ENCODE measurements around the gene TCF15. TPM values are rescaled to one million over a fixed set of nuclear protein-coding genes. Genes with fewer than 3 reads are reported as not detected.

Gene TCF15
- total and polyA plus RNA-seq, 2 experiments from 2014 or later = not detected

GRCh38 chr20:595330-596308 lies 14.5 kb downstream of the TCF15 start:
- H3K4me2 ChIP-seq = no peak overlapping the region
- H3K27ac ChIP-seq = no peak overlapping the region
- no peak for DNase-seq (ENCODE audit: low spot score)
- TF ChIP-seq EZH2 (IDR thresholded peaks at IDR 0.05; ENCODE audit: borderline replicate concordance) = no peak
- TF ChIP-seq EZH2phosphoT487 (IDR thresholded peaks at IDR 0.05; ENCODE audit: low read depth, severe bottlenecking, unreplicated experiment) = no peak
- no peak for TF ChIP-seq CTCF (IDR thresholded peaks at IDR 0.05; ENCODE audit: poor library complexity)
- 83% methylated on average over 20 of the region's 24 CpGs for WGBS (ENCODE audit: low lambda C conversion rate, missing lambda C conversion rate)
- no peak overlapping the region for H3K4me3 ChIP-seq
- no peaks in the 10 kb centered on the region for H4K20me1 ChIP-seq (ENCODE audit: insufficient read depth, poor library complexity, severe bottlenecking)
- no peaks in the 10 kb centered on the region for H3K9me3 ChIP-seq (ENCODE audit: low read depth)
- H2AFZ ChIP-seq = no peak overlapping the region
- no peaks in the 10 kb centered on the region for H3K36me3 ChIP-seq (replicated peaks; ENCODE audit: insufficient read depth, low read depth)
- no peaks in the 10 kb centered on the region for H3K4me1 ChIP-seq (ENCODE audit: insufficient read depth)
- no peaks in the 10 kb centered on the region for H3K79me2 ChIP-seq
- H3K9me2 ChIP-seq (replicated peaks; ENCODE audit: insufficient read depth) = no peaks in the 10 kb centered on the region
- H3K27me3 ChIP-seq = no peaks in the 10 kb centered on the region

GRCh38 chr20:592506-592905 lies 17.6 kb downstream of the TCF15 start:
- 93% methylated on average over 7 of the region's 7 CpGs for WGBS (ENCODE audit: low lambda C conversion rate, missing lambda C conversion rate)
- no peak for DNase-seq (ENCODE audit: low spot score)

GRCh38 chr20:591941-592340 lies 18.2 kb downstream of the TCF15 start:
- no peak overlapping the region for H2AFZ ChIP-seq

More at GRCh38 chr20:592506-592905, 17.6 kb downstream of the TCF15 start:
- no peak overlapping the region for H2AFZ ChIP-seq
- no peaks in the 10 kb centered on the region for H3K79me2 ChIP-seq
- H3K4me1 ChIP-seq (ENCODE audit: insufficient read depth) = no peaks in the 10 kb centered on the region
- H3K9me2 ChIP-seq (replicated peaks; ENCODE audit: insufficient read depth) = no peaks in the 10 kb centered on the region
- no peaks in the 10 kb centered on the region for H3K36me3 ChIP-seq (replicated peaks; ENCODE audit: insufficient read depth, low read depth)
- H3K4me2 ChIP-seq = no peak overlapping the region
- H3K9me3 ChIP-seq (ENCODE audit: low read depth) = no peaks in the 10 kb centered on the region
- no peaks in the 10 kb centered on the region for H3K27me3 ChIP-seq
- H3K27ac ChIP-seq = no peak overlapping the region
- TF ChIP-seq EZH2 (IDR thresholded peaks at IDR 0.05; ENCODE audit: borderline replicate concordance) (no peak), CTCF (IDR thresholded peaks at IDR 0.05; ENCODE audit: poor library complexity) (no peak), EZH2phosphoT487 (IDR thresholded peaks at IDR 0.05; ENCODE audit: low read depth, severe bottlenecking, unreplicated experiment) (no peak)
- no peaks in the 10 kb centered on the region for H4K20me1 ChIP-seq (ENCODE audit: insufficient read depth, poor library complexity, severe bottlenecking)
- H3K4me3 ChIP-seq = no peak overlapping the region

More at GRCh38 chr20:591941-592340, 18.2 kb downstream of the TCF15 start:
- Histone ChIP-seq H3K4me1 (ENCODE audit: insufficient read depth) (no peaks in the 10 kb centered on the region), H3K36me3 (replicated peaks; ENCODE audit: insufficient read depth, low read depth) (no peaks in the 10 kb centered on the region), H3K79me2 (no peaks in the 10 kb centered on the region), H3K9me3 (ENCODE audit: low read depth) (no peaks in the 10 kb centered on the region), H4K20me1 (ENCODE audit: insufficient read depth, poor library complexity, severe bottlenecking) (no peaks in the 10 kb centered on the region), H3K4me2 (no peak overlapping the region), H3K9me2 (replicated peaks; ENCODE audit: insufficient read depth) (no peaks in the 10 kb centered on the region), H3K27me3 (no peaks in the 10 kb centered on the region), H3K27ac (no peak overlapping the region), H3K4me3 (no peak overlapping the region)
- 85% methylated on average over 5 of the region's 5 CpGs for WGBS (ENCODE audit: low lambda C conversion rate, missing lambda C conversion rate)
- DNase-seq (ENCODE audit: low spot score) = no peak
- TF ChIP-seq EZH2 (IDR thresholded peaks at IDR 0.05; ENCODE audit: borderline replicate concordance) (no peak), EZH2phosphoT487 (IDR thresholded peaks at IDR 0.05; ENCODE audit: low read depth, severe bottlenecking, unreplicated experiment) (no peak), CTCF (IDR thresholded peaks at IDR 0.05; ENCODE audit: poor library complexity) (no peak)

All from hepatocyte (in vitro differentiated cells).